ENCODE measurements around the gene PRR29.

GRCh38 chr17:63954402-63955063 is 43.6 kb upstream of the PRR29 start:
- TF ChIP-seq POLR2AphosphoS5 (IDR thresholded peaks at IDR 0.05; ENCODE audit: borderline replicate concordance, low read depth, low read length) (no peak), EZH2 (IDR thresholded peaks at IDR 0.05) (no peak)

Measured in SK-N-MC (cell line).